NB4 (cell line): Measurements from ENCODE around the gene CD47.

Source experiments
- CTCF ChIP-seq: IDR thresholded peaks from one replicate; pipeline ENCODE4 v1.5.1; 2012; ENCODE audit warnings: low read depth, low read length
- POLR2A ChIP-seq: IDR thresholded peaks from 2 replicates; pipeline ENCODE4 v1.6.1; 2011; ENCODE audit warnings: mild to moderate bottlenecking; ENCODE audit not compliant: insufficient read length; ENCODE audit errors: extremely low read depth

- TF ChIP-seq POLR2A, result no peak
- no peak for TF ChIP-seq CTCF
Observed at GRCh38 chr3:108130236-108130635, 39.4 kb upstream of the CD47 start.
